GM21360 (cell line): ENCODE data around the gene TRIAP1.
"Not testable (repeated sequence)": the region's sequence is repeated elsewhere in the genome, so short reads cannot be mapped to it uniquely, and the experiment has no call there.

Source experiments
- ATAC-seq: cut with Tn5 transposase; IDR thresholded peaks from one replicate; pipeline ENCODE4 v1.9.1; 2021; ENCODE audit warnings: mild to moderate bottlenecking, moderate library complexity; ENCODE audit not compliant: unreplicated experiment

The TRIAP1 gene

GRCh38 chr12:120468821-120469449, 22.8 kb upstream of the TRIAP1 start:
- peak; percentile 6 for ATAC-seq

DNA sequence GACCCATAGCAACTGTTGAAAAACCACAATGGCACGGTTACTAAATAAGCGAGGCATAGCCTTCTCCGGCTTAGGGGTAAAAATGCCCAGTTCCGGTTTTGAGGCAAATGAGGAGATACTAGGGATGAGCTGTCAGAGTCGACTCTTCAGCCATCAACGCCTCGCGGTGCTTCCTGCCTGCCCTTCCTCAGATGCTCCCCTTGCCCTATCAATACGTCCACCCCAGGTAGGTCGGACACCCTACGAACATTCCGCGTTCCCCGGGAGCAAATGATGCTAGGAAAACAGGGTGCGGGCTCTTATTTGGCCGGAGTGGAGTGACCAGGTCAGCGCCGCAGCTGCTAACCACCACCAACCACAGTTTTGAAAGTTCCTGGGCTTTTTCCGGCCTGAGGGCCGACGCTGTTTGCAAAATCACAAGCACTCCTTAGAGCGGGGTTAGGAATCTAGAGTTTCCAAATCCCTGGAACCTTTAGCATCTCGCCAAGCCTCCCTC, 22.2 kb upstream of the TRIAP1 start:
- no peak for ATAC-seq

DNA sequence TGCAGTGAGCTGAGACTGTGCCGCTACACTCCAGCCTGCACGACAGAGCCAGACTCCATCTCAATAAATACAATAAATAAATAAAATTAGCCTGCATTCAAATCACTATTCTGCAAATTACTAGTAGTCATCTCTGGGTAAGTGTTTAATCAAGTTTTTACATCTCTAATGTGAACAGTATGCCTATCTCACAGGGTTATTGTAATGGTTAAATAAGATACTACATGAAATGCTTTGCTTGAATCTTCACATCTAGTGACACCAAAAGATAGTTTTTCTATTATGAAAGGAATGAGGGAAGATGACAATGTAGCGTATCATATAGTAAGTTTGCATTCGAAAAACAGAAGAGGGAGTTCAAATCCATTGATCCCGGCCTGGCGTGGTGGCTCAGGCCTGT, 21.3 kb upstream of the TRIAP1 start:
- no peak for ATAC-seq

GRCh38 chr12:120466560-120467315, 20.6 kb upstream of the TRIAP1 start:
- no peak for ATAC-seq

DNA sequence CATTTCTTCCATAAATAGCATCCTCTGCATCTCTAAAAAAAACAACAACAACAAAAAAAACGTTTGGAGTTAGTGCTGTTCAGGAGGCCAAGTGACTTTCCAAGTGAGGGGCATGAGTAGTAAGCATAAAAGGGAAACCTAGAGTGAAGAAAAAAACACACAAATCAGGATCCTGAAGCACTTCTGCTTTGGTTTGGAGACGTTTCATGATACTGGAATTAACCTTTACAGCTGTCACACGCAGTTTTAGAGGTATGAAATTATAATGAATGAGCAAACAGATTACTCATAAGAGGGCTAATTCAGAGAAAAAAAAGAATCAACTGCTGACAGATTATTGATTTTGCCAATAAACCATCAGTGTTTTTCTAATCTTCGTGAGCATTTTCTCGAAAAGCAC, 19.6 kb upstream of the TRIAP1 start:
- ATAC-seq = no peak

DNA sequence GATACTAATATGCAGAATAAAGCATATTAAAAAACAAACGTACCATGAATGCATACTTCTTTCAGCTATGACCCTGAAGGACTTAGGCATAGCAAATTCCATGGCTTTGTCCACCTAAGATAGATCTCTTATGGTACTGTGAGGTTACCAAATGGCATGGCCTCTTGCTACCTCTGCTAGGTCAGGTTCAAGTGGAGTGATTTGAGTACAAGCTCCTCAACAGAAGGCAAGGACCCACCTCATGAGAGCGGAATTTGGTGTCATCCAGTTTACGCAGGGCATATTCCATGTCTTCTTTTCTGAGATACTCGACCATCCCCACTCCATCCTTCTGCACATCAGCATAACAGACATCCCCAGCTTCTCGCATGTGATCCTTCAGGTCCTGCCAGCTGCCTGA, 17.5 kb upstream of the TRIAP1 start:
- no peak for ATAC-seq

- no peak for ATAC-seq
Observed at GRCh38 chr12:120462099-120462640, 16.0 kb upstream of the TRIAP1 start.

- no peak for ATAC-seq
Observed at GRCh38 chr12:120460157-120460556, 14.0 kb upstream of the TRIAP1 start.

DNA sequence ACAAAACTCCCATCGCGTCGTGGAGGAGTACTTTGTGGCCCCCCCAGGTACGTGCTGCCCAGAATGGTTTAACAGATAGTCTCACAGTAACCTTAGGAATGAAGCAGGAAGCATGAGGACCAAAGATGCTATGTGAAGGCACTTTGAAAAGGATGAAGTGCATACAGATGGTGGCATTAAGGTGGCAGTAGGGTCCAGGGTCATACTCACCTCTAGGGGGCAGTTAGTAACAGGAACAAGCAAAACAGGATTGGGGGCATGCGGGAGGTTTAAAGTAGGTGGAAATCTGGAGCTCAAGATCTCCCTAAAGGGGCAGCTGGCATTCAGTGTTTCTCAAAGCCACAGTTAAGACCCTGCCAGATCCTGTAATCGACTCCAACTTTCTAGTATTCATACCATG, 10.9 kb upstream of the TRIAP1 start:
- no peak for ATAC-seq

DNA sequence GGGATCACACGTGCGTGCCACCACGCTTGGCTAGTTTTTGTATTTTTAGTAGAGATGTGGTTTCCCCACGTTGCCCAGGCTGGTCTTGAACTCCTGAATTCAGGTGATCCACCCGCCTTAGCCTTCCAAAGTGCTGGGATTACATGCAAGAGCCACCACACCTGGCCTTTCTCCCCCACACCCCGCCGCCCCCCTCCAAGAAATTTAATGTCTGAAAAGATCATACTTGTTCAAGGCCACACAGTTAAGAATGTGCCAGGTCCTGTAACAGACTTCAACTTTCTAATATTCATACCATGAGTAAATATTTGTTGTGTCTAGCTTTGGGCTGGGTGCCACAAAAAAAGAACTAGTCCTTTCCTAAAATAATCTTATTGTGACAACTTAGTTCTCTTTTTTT, 9.1 kb upstream of the TRIAP1 start:
- ATAC-seq = no peak

GRCh38 chr12:120453977-120454376, 7.8 kb upstream of the TRIAP1 start:
- ATAC-seq = no peak

GRCh38 chr12:120453060-120453750, 7.0 kb upstream of the TRIAP1 start:
- no peak for ATAC-seq

DNA sequence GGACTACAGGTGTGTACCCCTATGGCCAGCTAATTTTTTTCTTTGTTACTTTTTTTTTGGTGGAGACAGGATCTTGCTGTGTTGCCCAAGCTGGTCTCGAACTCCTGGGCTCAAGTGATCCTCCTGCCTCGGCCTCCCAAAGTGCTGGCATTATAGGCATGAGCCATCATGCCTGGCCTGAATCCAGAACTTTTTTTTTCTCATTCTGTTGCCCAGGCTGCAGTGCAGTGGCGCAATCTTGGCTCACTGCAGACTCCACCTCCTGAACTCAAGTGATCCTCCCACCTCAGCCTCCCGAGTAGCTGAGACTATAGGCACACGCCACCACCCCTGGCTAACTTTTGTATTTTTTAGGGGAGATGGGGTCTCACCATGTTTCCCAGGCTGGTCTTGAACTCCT, 6.3 kb upstream of the TRIAP1 start:
- ATAC-seq = not testable (repeated sequence)

DNA sequence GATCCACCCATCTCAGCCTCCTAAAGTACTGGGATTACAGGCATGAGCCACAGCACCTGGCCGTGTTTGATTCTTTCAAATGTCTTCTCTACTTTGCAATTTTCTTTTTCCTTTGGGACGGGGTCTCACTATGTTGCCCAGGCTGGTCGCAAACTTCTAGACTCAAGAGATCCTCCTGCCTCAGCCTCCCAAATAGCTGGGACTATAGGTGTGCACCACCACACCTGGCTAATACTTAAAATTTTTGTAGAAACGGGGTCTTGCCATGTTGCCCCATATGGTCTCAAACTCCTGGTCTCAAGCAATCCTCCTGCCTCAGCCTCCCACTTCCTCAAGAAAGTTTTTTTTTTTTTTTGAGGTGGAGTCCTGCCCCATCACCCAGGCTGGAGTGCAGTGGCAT, 1.8 kb upstream of the TRIAP1 start:
- no peak for ATAC-seq

- not testable (repeated sequence) for ATAC-seq
Observed at GRCh38 chr12:120446844-120447178, 627 bp upstream of the TRIAP1 start.

- no peak for ATAC-seq
Observed at GRCh38 chr12:120444676-120445075, 1.5 kb downstream of the TRIAP1 start.

GRCh38 chr12:120439646-120440247, 6.4 kb downstream of the TRIAP1 start:
- ATAC-seq = no peak

DNA sequence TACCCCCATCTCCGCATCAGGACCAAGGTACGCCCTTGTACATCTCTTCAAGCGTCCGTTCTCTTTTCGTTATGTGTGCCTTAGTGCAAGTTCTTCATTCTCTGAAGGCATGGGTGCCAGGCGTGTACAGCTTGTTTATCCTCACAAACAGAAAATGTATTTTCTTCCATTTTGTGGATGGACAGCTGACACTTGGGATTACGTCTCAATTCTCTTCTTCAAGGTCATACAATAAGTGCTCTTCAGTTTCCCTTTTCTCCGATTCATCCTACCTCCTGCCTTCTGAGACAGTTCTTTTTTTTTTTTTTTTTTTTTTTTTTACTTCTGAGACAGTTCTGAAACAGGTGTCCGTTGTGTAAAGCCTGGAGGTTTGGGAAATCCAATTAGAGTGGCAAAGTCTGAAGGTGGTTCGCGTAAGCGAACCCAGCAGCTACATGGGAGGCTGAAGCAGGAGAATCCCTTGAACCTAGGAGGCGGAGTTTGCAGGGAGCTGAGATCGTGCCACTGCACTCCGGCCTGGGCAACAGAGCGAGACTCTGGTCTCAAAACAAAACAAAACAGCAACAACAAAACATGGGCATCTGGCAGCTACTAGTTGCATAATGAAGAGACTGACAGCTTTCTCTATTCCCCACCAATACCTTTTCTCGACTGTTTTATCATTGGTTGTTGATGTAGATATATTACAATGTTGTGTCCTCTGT, 7.5 kb downstream of the TRIAP1 start:
- no peak for ATAC-seq

DNA sequence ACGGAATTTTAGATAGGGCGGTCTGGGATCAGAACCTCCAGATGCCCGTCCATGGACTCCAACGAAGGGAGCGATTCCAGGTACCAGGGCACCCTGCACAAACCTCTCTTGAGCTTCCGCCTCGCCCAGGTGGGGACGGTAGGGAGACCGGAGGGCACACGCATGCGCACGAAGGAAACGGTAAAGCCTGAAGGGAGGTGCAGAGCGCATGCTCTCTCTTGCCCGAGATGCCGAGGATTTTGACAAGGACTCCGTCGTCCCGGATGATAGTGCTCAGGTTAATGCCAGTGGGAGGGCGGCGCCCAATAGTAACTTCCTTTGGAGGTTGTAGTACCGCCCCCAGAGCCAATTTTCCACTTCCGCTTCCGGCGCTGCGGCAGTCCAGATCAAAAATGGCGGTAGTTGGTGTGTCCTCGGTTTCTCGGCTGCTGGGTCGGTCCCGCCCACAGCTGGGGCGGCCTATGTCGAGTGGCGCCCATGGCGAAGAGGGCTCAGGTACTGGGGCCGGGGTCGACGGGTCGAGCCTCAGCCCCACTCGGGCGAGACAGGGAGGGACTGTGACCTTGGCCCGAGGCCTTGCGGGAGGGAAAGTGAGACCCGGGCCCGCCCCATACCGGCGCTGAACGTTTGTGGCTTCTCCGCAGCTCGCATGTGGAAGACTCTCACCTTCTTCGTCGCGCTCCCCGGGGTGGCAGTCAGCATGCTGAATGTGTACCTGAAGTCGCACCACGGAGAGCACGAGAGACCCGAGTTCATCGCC, 8.3 kb downstream of the TRIAP1 start, which contains the start of gene COX6A1:
COX6A1 (plus strand) TSS at position 379 of the 760 bp plus-strand sequence; CDS start at position 393, 14 bp downstream.
- peak; percentile 92 for ATAC-seq
